ENCODE data around the gene SHTN1. TPM values are rescaled to one million over a fixed set of nuclear protein-coding genes. Genes with fewer than 3 reads are reported as not detected.

The SHTN1 gene
- total RNA-seq, 2 donors from 2014 or later, result 24.7 to 37.1 TPM

DNA sequence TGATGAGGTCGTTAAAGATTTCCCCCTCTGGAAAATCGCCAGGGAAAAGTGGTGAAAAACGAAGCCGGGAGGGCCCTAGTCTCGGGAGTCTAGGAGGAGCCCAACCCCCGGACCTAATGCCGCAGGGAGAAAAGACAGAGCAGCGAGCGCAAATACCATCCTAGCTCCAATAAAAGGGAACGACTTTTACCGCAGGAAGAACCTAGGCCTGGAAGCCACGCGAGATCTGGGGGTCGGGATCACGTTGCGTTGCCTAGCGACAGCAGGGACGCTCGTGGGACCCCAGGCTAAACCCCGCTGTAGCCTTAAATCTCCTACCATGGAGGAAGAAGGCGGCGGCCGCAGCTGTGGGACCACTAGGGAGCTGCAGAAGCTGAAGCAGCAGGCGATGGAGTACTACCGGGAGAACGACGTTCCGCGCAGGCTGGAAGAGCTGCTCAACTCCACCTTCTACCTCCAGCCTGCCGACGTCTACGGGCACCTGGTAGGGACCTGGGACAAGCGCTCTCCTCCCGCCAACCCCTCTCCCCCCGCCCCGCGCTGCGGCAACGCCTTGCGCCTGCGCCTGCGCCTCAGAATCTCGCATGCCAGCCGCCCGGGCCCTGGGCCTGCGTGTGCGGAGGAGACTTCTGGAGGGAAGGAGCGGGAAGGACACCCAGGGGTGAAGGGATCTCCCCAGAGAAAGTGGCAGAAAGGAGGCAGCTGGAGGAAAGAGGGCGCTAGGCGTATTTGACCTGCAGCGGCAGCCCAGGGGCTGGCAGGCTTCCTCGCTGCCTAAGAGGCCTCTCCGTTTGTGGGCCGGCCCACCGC, 155.5 kb downstream of the SHTN1 start, which contains the start of gene ENO4:
Gene ENO4 (plus strand): TSS at position 252 of the 810 bp plus-strand sequence. CDS start 68 bp downstream, at position 320.
- WGBS, 2 donors, result 1 to 2% methylated on average over 30 to 55 of the region's 55 CpGs
- Histone ChIP-seq H3K4me3 (peak within 1 kb of the TSS; percentile 82 to 86), H3K27ac (peak within 1 kb of the TSS; percentile 46 to 85 (median 74)), H3K36me3 (replicated peaks in 1 of 2; ENCODE audit: insufficient read depth in 1 of 2, low read depth in 2 of 2) (no peaks in the 10 kb centered on the region), H3K9me3 (no peaks in the 10 kb centered on the region), H3K4me1 (peaks cover 18% of the 10 kb centered on the region), H3K27me3 (no peaks in the 10 kb centered on the region)
- DNase-seq, result peak; percentile 91 to 93 (median 92)
- ATAC-seq, result peak; percentile 97
- TF ChIP-seq, protein P1, sequence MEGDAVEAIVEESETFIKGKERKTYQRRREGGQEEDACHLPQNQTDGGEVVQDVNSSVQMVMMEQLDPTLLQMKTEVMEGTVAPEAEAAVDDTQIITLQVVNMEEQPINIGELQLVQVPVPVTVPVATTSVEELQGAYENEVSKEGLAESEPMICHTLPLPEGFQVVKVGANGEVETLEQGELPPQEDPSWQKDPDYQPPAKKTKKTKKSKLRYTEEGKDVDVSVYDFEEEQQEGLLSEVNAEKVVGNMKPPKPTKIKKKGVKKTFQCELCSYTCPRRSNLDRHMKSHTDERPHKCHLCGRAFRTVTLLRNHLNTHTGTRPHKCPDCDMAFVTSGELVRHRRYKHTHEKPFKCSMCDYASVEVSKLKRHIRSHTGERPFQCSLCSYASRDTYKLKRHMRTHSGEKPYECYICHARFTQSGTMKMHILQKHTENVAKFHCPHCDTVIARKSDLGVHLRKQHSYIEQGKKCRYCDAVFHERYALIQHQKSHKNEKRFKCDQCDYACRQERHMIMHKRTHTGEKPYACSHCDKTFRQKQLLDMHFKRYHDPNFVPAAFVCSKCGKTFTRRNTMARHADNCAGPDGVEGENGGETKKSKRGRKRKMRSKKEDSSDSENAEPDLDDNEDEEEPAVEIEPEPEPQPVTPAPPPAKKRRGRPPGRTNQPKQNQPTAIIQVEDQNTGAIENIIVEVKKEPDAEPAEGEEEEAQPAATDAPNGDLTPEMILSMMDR (IDR thresholded peaks at IDR 0.05), result no peak
- TF ChIP-seq POLR2A (IDR thresholded peaks at IDR 0.05), result peak; percentile 36 to 71 (median 68)
- intact Hi-C loops (cut with DNase I), result no loop called here

GRCh38 chr10:116848944-116849247, 156.1 kb downstream of the SHTN1 start:
- no peaks in the 10 kb centered on the region for H3K36me3 ChIP-seq (replicated peaks in 1 of 2; ENCODE audit: insufficient read depth in 1 of 2, low read depth in 2 of 2)
- peak overlapping the region; percentile 25 to 85 (median 74) for H3K27ac ChIP-seq
- H3K27me3 ChIP-seq, result no peaks in the 10 kb centered on the region
- H3K4me1 ChIP-seq, result peaks cover 18% of the 10 kb centered on the region
- DNase-seq (no peak), ATAC-seq (peak; percentile 8)
- TF ChIP-seq, protein P1 (IDR thresholded peaks at IDR 0.05), result no peak
- no peak for TF ChIP-seq POLR2A (IDR thresholded peaks at IDR 0.05)
- 0 to 3% methylated on average over 21 to 22 of the region's 23 CpGs for WGBS, 2 donors
- intact Hi-C loops (cut with DNase I), result no loop called here
- H3K4me3 ChIP-seq, result peak overlapping the region; percentile 82 to 86
- H3K9me3 ChIP-seq, result no peaks in the 10 kb centered on the region

- no peak for TF ChIP-seq POLR2A (IDR thresholded peaks at IDR 0.05)
- TF ChIP-seq, protein P1 (IDR thresholded peaks at IDR 0.05), result no peak
- ATAC-seq (no peak), DNase-seq (peak in 2 of 4 donors; percentile 8)
- Histone ChIP-seq H3K9me3 (no peaks in the 10 kb centered on the region), H3K36me3 (replicated peaks in 1 of 2; ENCODE audit: insufficient read depth in 1 of 2, low read depth in 2 of 2) (no peaks in the 10 kb centered on the region), H3K27ac (peak overlapping the region in 3 of 4 donors; percentile 72 to 85 (median 76)), H3K4me1 (peaks cover 18% of the 10 kb centered on the region), H3K27me3 (no peaks in the 10 kb centered on the region), H3K4me3 (peak overlapping the region; percentile 82 to 86)
- 31 to 40% methylated on average over 17 of the region's 17 CpGs for WGBS, 2 donors
- intact Hi-C loops (cut with DNase I), result no loop called here
These were observed 156.7 kb downstream of the SHTN1 start for GRCh38 chr10:116848032-116848943.

- Histone ChIP-seq H3K4me1 (peaks cover 18% of the 10 kb centered on the region), H3K9me3 (no peaks in the 10 kb centered on the region), H3K36me3 (replicated peaks in 1 of 2; ENCODE audit: insufficient read depth in 1 of 2, low read depth in 2 of 2) (no peaks in the 10 kb centered on the region), H3K4me3 (no peak overlapping the region), H3K27ac (no peak overlapping the region), H3K27me3 (no peaks in the 10 kb centered on the region)
- no peak for TF ChIP-seq POLR2A (IDR thresholded peaks at IDR 0.05)
- TF ChIP-seq, protein P1 (IDR thresholded peaks at IDR 0.05), result no peak
- intact Hi-C loops (cut with DNase I), result no loop called here
- DNase-seq (no peak), ATAC-seq (no peak)
- WGBS, 2 donors, result 69 to 73% methylated on average over 2 of the region's 2 CpGs
These were observed 159.2 kb downstream of the SHTN1 start for GRCh38 chr10:116845823-116846222.
